Esophagus muscularis mucosa (tissue), 4 donors: ENCODE data around the gene ZDHHC23. TPM values are rescaled to one million over a fixed set of nuclear protein-coding genes. Genes with fewer than 3 reads are reported as not detected.

ENCODE experiments used
- DNase-seq: peaks from one replicate; pipeline ENCODE4 v3.0.0-alpha.2; 2017; ENCODE audit errors: extremely low spot score
- H3K27ac ChIP-seq, 4 donors: fragments of 200-600 bp; sonication (generic); replicated peaks in 1 of 4; 1 replicate in 3 of 4; 2 replicates in 1 of 4; pipeline ENCODE4 v1.5.1; 2016 to 2019; ENCODE audit warnings: mild to moderate bottlenecking in 1 of 4
- H3K27me3 ChIP-seq, 4 donors: fragments of 200-600 bp; sonication (generic); one replicate each; pipeline versions ENCODE4 v1.5.1 to v1.6.0; 2016 to 2019
- H3K36me3 ChIP-seq, 4 donors: fragments of 200-600 bp; sonication (generic); one replicate each; pipeline ENCODE4 v1.5.1; 2016 to 2019
- H3K4me1 ChIP-seq, 4 donors: fragments of 200-600 bp; sonication (generic); one replicate each; pipeline ENCODE4 v1.5.1; 2016 to 2019
- H3K4me3 ChIP-seq, 4 donors: fragments of 200-600 bp; sonication (generic); 1 replicate in 2 of 4; 2 replicates in 2 of 4; pipeline ENCODE4 v1.5.1; 2016 to 2019; ENCODE audit warnings: mild to moderate bottlenecking in 4 of 4, moderate library complexity in 1 of 4
- H3K9me3 ChIP-seq, 4 donors: fragments of 200-600 bp; sonication (generic); 1 replicate in 3 of 4; 2 replicates in 1 of 4; pipeline ENCODE4 v1.5.1; 2016 to 2019
- EP300 ChIP-seq: sonication (generic); formaldehyde crosslinking; IDR thresholded peaks from one replicate; pipeline ENCODE4 v1.6.1; 2017; ENCODE audit warnings: antibody characterized with exemption
- POLR2A ChIP-seq: fragments of 450-650 bp; IDR thresholded peaks from one replicate; pipeline ENCODE4 v1.6.1; 2017; ENCODE audit warnings: antibody characterized with exemption, moderate library complexity, mild to moderate bottlenecking, low read depth
- POLR2AphosphoS5 ChIP-seq, 2 donors: sonication (generic); formaldehyde crosslinking; IDR thresholded peaks; one replicate each; pipeline ENCODE4 v1.6.1; 2017; ENCODE audit warnings: antibody characterized with exemption in 2 of 2
- WGBS: methylation state at CpG from one replicate; pipeline ENCODE4 v1.1.5; 2018; 5-methylcytosine and 5-hydroxymethylcytosine counted together
- intact Hi-C: fragments of 100-400 bp; cut with DNase I; formaldehyde crosslinking; loops from one replicate; pipeline ENCODE4 v1.15.1; 2023
- total RNA-seq, 4 donors: library from RNA; depleted of rRNA; stranded (reverse); fragments of >200 nt; gene quantifications; one replicate each; pipeline versions ENCODE4 v1.1.0 to v1.2.1, GENCODE V29; 2016
- TF ChIP-seq, protein P1 (sequence below), 3 experiments: fragments of 200-600 bp in 2 of 3; fragments of 450-650 bp in 1 of 3; sonication (generic) in 2 of 3; IDR thresholded peaks; one replicate each; pipeline ENCODE4 v1.5.1; 2017 to 2019; ENCODE audit warnings: antibody characterized with exemption in 3 of 3, mild to moderate bottlenecking in 2 of 3, moderate library complexity in 1 of 3

ZDHHC23 gene
- total RNA-seq, 4 donors from 2014 or later, result 2.0 to 5.2 (median 2.3) TPM

DNA sequence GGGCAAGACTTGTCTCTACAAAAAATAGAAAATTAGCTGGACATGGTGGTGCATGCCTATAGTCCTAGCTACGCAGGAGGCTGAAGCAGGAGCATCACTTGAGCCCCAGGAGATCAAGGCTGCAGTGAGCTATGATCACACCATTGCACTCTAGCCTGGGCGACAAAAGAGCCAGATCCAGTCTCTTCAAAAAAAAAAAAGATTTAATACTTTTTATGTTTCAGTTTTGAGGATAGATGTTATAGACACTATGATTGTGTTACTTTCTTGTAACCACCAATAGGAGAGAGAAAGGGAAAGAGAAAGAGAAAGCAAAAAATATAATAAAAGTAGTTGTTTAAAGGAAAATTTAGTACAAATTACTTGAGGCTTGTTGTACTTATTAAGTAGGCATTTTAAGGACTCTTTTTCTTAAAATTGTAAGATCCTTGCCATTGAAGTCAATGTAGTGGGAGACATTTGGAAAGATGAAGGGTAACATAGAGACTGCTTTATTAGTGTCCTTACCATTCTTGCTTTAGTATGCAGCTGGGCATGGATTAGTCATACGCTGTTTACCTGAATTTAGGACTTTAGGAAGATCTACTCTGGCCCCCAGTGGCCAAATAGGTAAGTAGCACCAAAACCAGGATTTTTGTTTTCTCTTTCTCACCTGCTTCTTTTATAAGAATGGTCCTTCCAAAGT is 35.1 kb upstream of the ZDHHC23 start:
- Histone ChIP-seq H3K27me3 (no peaks in the 10 kb centered on the region), H3K27ac (no peak overlapping the region), H3K9me3 (no peaks in the 10 kb centered on the region), H3K36me3 (no peaks in the 10 kb centered on the region), H3K4me3 (no peak overlapping the region), H3K4me1 (no peaks in the 10 kb centered on the region)
- no peak for TF ChIP-seq POLR2A
- no peak for TF ChIP-seq EP300
- TF ChIP-seq, protein P1, sequence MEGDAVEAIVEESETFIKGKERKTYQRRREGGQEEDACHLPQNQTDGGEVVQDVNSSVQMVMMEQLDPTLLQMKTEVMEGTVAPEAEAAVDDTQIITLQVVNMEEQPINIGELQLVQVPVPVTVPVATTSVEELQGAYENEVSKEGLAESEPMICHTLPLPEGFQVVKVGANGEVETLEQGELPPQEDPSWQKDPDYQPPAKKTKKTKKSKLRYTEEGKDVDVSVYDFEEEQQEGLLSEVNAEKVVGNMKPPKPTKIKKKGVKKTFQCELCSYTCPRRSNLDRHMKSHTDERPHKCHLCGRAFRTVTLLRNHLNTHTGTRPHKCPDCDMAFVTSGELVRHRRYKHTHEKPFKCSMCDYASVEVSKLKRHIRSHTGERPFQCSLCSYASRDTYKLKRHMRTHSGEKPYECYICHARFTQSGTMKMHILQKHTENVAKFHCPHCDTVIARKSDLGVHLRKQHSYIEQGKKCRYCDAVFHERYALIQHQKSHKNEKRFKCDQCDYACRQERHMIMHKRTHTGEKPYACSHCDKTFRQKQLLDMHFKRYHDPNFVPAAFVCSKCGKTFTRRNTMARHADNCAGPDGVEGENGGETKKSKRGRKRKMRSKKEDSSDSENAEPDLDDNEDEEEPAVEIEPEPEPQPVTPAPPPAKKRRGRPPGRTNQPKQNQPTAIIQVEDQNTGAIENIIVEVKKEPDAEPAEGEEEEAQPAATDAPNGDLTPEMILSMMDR (IDR thresholded peaks at IDR 0.05), result peak; percentile 41 to 54 (median 46)
- TF ChIP-seq POLR2AphosphoS5 (IDR thresholded peaks at IDR 0.05), result no peak
- intact Hi-C loops, result loop anchor here (5.0 to 10.0 kb wide), 2 partner anchors 75 to 178 kb away; partner anchors contain the start of gene GRAMD1C
- no peak for DNase-seq
- WGBS, result 70% methylated on average over 3 of the region's 3 CpGs

DNA sequence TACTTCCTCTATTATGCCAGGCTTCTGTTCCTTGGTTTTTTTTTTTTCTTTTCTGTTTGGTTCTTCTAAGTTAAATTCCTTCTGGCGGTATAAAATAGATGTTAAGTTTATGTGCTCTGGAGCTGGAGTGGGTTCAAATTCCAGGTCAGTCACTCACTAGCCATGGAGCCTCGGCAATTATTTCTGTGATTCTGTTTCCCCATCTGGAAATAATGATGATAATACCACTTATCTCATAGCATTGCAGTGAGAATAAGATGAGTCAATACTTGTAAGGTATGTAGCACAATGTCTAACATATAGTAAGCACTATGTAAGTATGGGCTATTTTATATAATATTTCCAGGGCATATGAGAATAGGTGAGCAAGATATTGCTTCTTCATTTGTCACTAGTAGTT is 33.2 kb upstream of the ZDHHC23 start:
- Histone ChIP-seq H3K4me1 (no peaks in the 10 kb centered on the region), H3K9me3 (no peaks in the 10 kb centered on the region), H3K27me3 (no peaks in the 10 kb centered on the region), H3K27ac (no peak overlapping the region), H3K36me3 (no peaks in the 10 kb centered on the region), H3K4me3 (no peak overlapping the region)
- DNase-seq, result no peak
- intact Hi-C loops, result loop anchor here (5.0 to 10.0 kb wide), 2 partner anchors 77 to 180 kb away; partner anchors contain the start of gene GRAMD1C
- TF ChIP-seq, protein P1 (IDR thresholded peaks at IDR 0.05), result no peak
- TF ChIP-seq POLR2AphosphoS5 (IDR thresholded peaks at IDR 0.05) (no peak), POLR2A (no peak), EP300 (no peak)
- WGBS, result 53% methylated on average over 2 of the region's 2 CpGs

DNA sequence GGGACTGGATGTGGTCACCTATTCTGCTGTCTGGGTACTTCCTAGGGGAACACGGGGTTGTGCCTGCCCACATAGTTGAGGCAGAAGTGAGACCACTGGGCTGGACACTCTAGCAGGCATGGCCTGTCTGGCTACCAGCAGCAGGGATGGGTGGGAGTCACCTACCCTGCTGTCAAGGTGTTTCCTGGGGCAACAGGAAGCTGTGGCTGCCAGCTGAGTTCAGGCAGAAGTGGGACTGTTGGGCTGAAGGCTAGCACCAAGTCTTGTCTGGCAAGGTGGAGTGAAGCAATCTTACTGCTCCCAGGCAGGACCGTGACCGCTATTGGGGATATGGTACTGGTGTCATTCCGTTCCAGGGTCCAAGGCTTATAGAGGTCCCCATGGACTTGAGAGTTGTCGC is 20.3 kb upstream of the ZDHHC23 start:
- DNase-seq, result no peak
- no CpG with 5 or more reads among the region's 5 CpGs for WGBS
- H3K4me3 ChIP-seq, result no peak overlapping the region
- no peaks in the 10 kb centered on the region for H3K4me1 ChIP-seq
- intact Hi-C loops, result no loop called here
- no peaks in the 10 kb centered on the region for H3K27me3 ChIP-seq
- H3K27ac ChIP-seq, result no peak overlapping the region
- TF ChIP-seq, protein P1 (IDR thresholded peaks at IDR 0.05), result no peak
- TF ChIP-seq POLR2A, result no peak
- TF ChIP-seq EP300, result no peak
- no peak for TF ChIP-seq POLR2AphosphoS5 (IDR thresholded peaks at IDR 0.05)
- H3K36me3 ChIP-seq, result no peaks in the 10 kb centered on the region
- H3K9me3 ChIP-seq, result peaks cover 0 to 17% (median 7%) of the 10 kb centered on the region in 4 donors

DNA sequence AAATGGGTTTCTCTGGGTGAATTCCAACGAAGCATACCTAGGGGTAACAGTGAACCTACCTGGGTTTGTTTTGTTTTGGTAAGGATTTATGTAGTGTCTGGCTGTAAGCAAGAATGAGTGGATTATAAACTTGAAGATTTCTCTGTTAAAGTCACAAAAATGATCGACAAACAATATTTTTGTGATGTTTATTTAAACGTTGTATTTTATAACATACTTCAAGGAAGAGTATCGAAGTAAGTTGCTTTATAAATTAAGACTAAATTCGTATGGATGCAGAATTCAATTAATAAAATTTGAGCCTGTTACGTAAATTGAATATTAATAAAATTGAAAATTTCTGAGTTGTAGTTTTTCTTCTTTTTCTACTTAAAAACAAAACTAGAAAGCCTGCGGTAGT is 982 bp upstream of the ZDHHC23 start:
- 84% methylated on average over 7 of the region's 7 CpGs for WGBS
- Histone ChIP-seq H3K4me1 (peaks cover 5 to 17% (median 12%) of the 10 kb centered on the region in 4 donors), H3K9me3 (no peaks in the 10 kb centered on the region), H3K27ac (peak overlapping the region; percentile 69 to 81 (median 70)), H3K27me3 (no peaks in the 10 kb centered on the region), H3K4me3 (peak overlapping the region; percentile 65 to 86 (median 83)), H3K36me3 (no peaks in the 10 kb centered on the region)
- intact Hi-C loops, result no loop called here
- no peak for DNase-seq
- no peak for TF ChIP-seq EP300

DNA sequence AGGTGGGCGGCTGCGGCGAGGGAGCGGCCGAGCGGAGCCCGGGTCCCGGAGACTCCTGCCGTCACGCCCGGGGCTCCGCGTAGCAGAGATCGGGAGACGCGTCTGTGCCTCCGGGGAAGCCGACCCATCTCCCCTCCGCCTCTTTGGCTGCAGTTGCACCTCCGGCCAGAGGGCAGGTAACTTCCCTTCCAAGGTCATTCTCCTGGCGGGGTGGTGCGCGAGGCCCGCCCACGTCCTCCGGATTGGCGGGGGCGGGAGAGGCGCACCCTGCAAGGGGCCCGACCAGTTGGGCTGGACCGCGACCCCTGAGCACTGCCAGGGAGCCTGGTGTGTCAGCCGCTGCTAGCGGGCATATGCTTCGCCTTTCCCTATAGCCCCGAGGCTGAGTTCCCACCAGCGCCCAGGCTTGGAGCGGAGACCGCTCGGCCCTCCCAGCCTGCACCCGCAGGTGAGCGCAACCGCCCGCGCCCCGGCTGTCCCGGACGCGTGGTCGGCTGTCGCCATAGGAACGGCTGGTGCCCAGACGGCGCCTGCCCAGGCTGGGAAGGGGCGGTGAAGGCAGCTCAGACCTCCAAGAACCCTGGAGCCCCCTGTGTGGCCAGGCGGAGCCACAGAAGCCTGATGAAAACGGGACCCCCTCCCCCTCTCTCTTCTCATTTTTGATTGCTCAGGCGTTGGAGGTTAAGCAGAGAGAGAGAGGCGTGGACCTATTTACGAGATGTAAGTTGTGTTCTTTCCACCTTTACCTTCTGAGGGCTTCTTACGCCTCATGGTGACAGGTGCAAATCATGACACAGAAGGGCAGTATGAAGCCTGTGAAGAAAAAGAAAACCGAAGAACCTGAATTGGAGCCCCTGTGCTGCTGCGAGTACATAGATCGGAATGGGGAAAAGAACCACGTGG is 453 bp downstream of the ZDHHC23 start:
- no peaks in the 10 kb centered on the region for H3K27me3 ChIP-seq
- TF ChIP-seq EP300, result no peak
- TF ChIP-seq, protein P1 (IDR thresholded peaks at IDR 0.05), result no peak
- no peak for TF ChIP-seq POLR2A
- TF ChIP-seq POLR2AphosphoS5 (IDR thresholded peaks at IDR 0.05), result no peak
- H3K4me3 ChIP-seq, result peak overlapping the region; percentile 65 to 86 (median 83)
- H3K4me1 ChIP-seq, result peaks cover 5 to 17% (median 12%) of the 10 kb centered on the region in 4 donors
- peak overlapping the region; percentile 53 to 81 (median 67) for H3K27ac ChIP-seq
- intact Hi-C loops, result no loop called here
- no peaks in the 10 kb centered on the region for H3K36me3 ChIP-seq
- no peak for DNase-seq
- 19% methylated on average over 8 of the region's 65 CpGs for WGBS
- no peaks in the 10 kb centered on the region for H3K9me3 ChIP-seq
